Uterus (tissue), 2 donors: ENCODE data around the gene TMEM272.

ENCODE experiments used
- CTCF ChIP-seq, 4 experiments: fragments of 200-600 bp in 2 of 4; fragments of 450-650 bp in 2 of 4; sonication (generic) in 2 of 4; IDR thresholded peaks; one replicate each; pipeline ENCODE4 v1.5.1; 2016 to 2019; ENCODE audit warnings: antibody characterized with exemption in 4 of 4, mild to moderate bottlenecking in 2 of 4, moderate library complexity in 1 of 4
- POLR2A ChIP-seq, 2 donors: fragments of 450-650 bp; IDR thresholded peaks; one replicate each; pipeline ENCODE4 v1.6.1; 2016; ENCODE audit warnings: antibody characterized with exemption in 2 of 2, mild to moderate bottlenecking in 1 of 2, moderate library complexity in 1 of 2

GRCh38 chr13:51772781-51773180, 72.2 kb downstream of the TMEM272 start:
- TF ChIP-seq CTCF (IDR thresholded peaks at IDR 0.05): no peak
- TF ChIP-seq POLR2A (IDR thresholded peaks at IDR 0.05): no peak
